ELF-1 (cell line): Measurements from ENCODE around the gene UBE3C.
"Not testable (repeated sequence)": the region's sequence is repeated elsewhere in the genome, so short reads cannot be mapped to it uniquely, and the experiment has no call there.

Source experiments
- DNase-seq: peaks from one replicate; pipeline ENCODE4 v3.0.0-alpha.2; 2016; ENCODE audit warnings: low read depth, low spot score

The UBE3C gene

GRCh38 chr7:157271991-157272324 is 133.2 kb downstream of the UBE3C start:
- DNase-seq: no peak

GRCh38 chr7:157272351-157273207 is 133.9 kb downstream of the UBE3C start:
- DNase-seq: no peak

GRCh38 chr7:157273208-157274093 is 134.7 kb downstream of the UBE3C start:
- peak; percentile 94 for DNase-seq

GRCh38 chr7:157274094-157274634 is 135.4 kb downstream of the UBE3C start:
- DNase-seq: not testable (repeated sequence)

- no peak for DNase-seq
Measured at GRCh38 chr7:157274991-157275427, 136.3 kb downstream of the UBE3C start.

GRCh38 chr7:157276091-157276561 is 137.4 kb downstream of the UBE3C start:
- DNase-seq: no peak

- no peak for DNase-seq
Measured at GRCh38 chr7:157276731-157277562, 138.2 kb downstream of the UBE3C start.

GRCh38 chr7:157277568-157277967 is 138.8 kb downstream of the UBE3C start:
- not testable (repeated sequence) for DNase-seq

GRCh38 chr7:157278167-157278790 is 139.6 kb downstream of the UBE3C start:
- DNase-seq: no peak

GRCh38 chr7:157278791-157279724 is 140.3 kb downstream of the UBE3C start:
- DNase-seq: no peak

- no peak for DNase-seq
Measured at GRCh38 chr7:157279741-157280215, 141.1 kb downstream of the UBE3C start.

- no peak for DNase-seq
Measured at GRCh38 chr7:157280216-157280841, 141.6 kb downstream of the UBE3C start.

GRCh38 chr7:157281221-157281998 is 142.7 kb downstream of the UBE3C start:
- DNase-seq: no peak

- no peak for DNase-seq
Measured at GRCh38 chr7:157282141-157282801, 143.5 kb downstream of the UBE3C start.

GRCh38 chr7:157284229-157285014 is 145.7 kb downstream of the UBE3C start:
- DNase-seq: no peak

GRCh38 chr7:157291404-157292080 is 152.8 kb downstream of the UBE3C start:
- DNase-seq: no peak
